GM04503 (cell line): ENCODE measurements around the gene STT3B.

Experiments used
- DNase-seq: peaks from one replicate; pipeline ENCODE4 v3.0.0-alpha.2; 2012; ENCODE audit warnings: low read depth

The STT3B gene

DNA sequence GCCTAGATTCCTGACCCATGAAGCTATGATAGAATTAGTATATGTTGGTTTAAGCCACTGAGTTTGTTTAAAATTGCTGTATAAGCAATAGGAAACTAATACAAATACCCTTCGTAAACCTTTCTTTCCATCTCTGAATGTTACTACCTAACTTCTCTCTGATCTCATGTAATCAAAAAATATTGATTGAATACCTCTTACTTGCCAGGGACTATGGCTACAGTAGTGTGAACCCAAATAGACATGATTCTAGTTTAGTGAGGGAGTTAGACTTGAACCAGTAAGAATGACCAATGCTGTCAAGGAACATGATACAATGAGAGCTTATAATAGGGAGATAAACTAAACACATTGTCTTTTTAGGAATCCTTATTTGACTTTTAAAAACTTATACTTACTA is 19.4 kb downstream of the STT3B start:
- no peak for DNase-seq

GRCh38 chr3:31553258-31553657 is 20.5 kb downstream of the STT3B start:
- no peak for DNase-seq

DNA sequence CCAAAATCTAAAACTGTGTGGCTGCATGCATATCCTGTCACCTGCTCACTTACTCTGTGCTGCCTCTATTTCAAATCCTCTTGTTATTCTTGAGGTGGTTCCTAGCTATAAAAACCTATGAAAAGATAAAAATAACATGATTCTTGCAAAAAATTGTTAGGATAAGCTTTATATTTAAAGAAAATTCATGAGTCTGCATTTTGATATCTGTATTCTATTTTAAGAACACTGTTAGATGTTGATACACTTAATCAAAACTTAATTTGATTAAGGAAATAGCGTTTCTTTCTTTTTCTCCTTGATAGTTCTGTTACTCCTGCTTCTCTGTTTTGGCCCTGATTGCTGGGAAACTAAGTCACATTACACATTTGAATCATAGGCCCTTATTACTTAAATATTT is 22.5 kb downstream of the STT3B start:
- no peak for DNase-seq

DNA sequence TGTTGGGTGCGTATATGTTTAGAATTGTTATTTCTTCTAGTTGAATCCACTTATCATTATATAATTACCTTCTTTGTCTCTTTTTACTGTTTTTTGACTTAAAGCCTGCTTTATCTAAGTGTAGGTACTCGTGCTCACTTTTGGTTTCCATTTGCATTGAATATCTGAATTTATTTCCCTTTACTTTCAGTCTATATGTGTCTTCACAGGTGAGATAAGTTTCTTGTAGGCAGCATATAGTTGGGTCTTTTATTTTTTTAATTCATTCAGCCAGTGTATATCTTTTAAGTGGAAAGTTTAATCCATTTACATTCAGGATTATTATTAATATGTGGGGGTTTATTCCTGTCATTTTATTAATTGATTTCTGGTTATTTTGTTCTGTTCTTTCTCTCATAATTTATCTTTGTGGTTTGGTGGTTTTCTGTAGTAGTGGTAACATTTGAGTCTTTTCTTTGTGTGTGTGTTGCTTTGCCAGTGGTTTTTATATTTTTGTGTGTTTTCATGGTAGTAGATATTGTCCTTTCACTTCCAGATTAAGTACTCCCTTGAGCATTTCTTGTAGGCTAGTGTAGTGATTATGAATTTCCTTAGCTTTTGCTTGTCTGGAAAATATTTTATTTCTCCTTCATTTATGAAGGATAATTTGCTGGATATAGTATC is 27.3 kb downstream of the STT3B start:
- DNase-seq, result no peak

GRCh38 chr3:31561891-31562290 is 29.2 kb downstream of the STT3B start:
- DNase-seq, result no peak

DNA sequence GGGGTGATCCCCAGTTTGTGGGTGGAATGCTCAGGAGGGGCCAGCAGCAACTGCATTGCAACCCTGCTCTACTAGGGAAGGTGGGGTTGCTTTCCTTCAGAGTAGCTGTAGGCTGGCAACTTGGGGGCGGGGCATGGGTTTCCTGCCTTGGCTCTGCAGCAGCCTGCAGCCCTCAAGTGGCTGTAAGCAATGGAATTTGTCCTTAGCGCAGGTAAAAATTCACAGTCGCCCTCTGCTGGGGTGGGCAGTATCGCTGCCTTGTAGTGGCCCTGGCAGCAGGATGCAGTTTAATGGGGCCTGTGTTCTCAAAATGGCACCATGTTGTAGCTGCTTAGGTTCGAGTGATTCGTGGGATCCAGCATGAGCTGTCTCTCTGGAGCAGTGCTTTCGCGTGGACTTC is 29.8 kb downstream of the STT3B start:
- no peak for DNase-seq

- DNase-seq, result no peak
Measured at GRCh38 chr3:31565288-31565687, 32.6 kb downstream of the STT3B start.

- no peak for DNase-seq
Measured at GRCh38 chr3:31567036-31567435, 34.3 kb downstream of the STT3B start.

DNA sequence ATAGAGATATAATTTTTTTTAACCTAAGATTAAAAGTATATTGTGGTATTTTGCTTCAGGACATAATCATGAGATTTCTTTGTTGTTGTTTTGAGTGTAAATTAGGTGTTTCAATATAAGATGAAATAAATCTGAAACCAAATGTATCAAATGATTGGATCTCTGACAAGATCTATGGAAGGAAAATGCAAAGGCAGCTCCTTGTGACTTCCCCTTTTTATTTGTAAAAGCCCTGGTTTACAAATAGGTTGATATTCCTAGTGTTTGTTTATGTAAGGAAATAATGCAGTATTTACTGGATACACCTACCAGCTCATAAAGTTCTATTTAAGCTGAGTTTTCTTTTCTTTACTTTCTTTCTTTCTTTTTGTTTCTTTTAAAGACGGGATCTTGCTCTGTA is 35.9 kb downstream of the STT3B start:
- no peak for DNase-seq

- no peak for DNase-seq
Measured at GRCh38 chr3:31571325-31571724, 38.6 kb downstream of the STT3B start.

- no peak for DNase-seq
Measured at GRCh38 chr3:31572236-31573004, 39.7 kb downstream of the STT3B start.

DNA sequence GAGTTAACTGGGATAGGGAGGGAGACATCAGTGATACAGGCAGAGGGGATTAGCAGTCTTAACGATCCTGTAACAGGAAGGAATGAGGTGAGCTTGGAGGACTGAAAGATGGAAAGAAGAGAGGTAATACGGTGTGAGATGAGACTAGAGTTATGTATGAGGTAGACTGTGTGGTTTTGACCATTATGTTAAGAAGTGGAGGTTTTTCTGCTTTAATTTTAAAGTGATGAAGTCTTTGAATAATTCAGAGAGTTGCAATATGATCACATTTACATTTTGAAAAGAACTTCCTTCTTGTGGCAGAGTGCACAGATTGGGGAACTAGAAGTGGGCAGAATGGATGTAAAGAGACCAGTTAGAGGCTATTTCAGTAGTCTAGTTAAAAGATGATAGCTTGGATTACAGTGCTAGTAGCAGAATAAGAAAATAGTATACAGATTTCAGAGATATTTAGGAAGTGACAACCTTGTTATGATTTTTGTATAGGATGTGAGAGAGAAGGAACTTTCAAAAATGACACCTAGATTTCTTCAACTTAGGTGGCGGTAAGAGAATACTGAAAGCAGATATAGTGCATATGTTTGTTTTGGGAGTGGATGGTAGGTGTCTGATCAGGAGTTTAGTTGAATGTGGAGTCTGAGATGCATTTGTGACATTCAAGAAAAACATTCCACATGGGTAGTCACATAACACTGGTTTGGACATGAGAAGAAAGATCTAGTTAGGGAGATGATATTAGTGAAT is 40.5 kb downstream of the STT3B start:
- DNase-seq, result no peak

DNA sequence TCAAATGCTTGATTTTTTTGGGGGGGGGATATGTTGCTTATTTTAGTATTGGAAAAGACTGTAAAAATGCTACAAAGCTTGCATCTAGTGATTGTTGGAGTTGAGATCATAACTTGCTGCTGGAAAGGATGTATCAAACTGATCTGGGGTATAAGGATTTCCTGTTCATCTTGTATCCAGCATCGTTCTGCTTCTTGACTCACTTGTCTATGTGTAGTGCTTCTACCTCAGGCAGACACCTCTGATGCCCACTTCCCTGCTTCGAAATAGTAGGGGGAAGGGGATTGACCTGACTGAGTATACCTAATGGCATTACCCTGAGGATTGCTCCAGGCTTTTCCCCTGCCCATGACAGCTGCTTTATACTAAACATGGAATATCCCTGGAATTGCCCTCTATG is 42.7 kb downstream of the STT3B start:
- no peak for DNase-seq

GRCh38 chr3:31576521-31576920 is 43.8 kb downstream of the STT3B start:
- DNase-seq, result no peak

DNA sequence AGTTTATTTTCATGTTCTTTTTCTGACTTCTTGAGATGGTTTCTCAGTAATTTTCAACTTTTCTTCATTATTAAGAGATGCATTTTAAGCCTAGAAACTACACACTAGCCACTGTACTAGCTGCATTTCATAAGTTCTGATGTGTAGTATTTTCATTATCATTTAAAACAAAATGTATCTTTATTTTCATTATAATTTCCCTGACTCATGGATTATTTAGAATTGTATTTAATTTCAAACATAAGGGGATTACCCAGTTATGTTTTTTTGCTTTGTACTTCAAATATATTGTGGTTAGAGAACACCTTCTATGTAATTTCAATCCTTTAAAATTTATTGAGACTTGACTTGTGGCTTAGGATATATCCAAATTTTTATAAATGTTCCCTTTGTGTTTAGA is 44.5 kb downstream of the STT3B start:
- DNase-seq, result no peak

DNA sequence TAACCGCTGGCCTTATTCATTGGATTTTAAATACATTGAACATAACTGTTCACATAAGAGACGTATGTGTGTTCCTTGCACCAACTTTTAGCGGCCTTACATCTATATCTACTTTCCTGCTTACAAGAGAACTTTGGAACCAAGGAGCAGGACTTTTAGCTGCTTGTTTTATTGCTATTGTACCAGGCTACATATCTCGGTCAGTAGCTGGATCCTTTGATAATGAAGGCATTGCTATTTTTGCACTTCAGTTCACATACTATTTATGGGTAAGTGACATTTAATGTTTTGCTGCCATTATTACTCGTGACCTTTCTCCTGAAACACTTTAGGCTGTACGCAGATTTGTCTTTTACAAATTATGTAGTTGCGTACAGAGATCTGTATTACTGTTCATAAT is 47.1 kb downstream of the STT3B start:
- no peak for DNase-seq

- DNase-seq, result no peak
Measured at GRCh38 chr3:31580645-31581044, 47.9 kb downstream of the STT3B start.

DNA sequence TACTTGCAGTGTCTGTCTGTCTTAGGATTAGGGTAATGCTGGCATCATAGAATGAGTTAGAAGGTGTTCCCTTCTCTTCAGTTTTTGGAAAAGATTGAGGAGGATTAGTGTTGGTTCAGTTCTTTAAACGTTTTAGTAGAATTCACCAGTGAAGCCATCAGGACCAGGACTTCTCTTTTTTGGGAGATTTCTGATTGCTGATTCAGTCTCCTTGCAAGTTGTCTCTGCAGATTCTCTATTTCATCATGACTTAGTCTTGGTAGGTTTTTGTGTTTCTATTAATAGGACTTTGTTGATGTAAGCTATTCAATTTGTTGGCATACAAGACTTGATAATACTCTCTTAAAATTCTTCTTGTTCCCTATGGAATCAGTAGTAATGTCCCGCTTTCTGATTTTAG is 48.9 kb downstream of the STT3B start:
- no peak for DNase-seq

- DNase-seq, result no peak
Measured at GRCh38 chr3:31589228-31589627, 56.5 kb downstream of the STT3B start.

GRCh38 chr3:31590650-31591049 is 57.9 kb downstream of the STT3B start:
- no peak for DNase-seq

DNA sequence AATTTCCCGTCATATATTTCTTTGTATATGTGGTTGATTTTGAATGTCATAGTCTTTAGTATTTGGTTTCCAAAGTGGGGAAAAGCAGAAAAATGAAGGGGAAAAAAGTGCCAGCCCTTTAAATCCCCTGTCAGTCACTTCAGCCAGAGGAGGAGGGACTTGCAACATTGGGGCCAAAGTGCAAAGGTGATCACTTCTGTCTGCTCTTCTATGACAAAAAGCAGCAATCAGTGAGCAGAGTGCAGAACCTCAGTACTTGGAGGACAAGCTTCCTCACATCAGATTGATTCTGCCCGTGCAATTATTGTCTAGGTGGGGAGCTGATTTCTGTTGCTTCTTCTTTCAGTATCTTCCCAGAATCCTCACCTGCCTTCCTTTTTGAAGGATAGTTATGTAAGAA is 60.0 kb downstream of the STT3B start:
- DNase-seq, result no peak

GRCh38 chr3:31596176-31596575 is 63.5 kb downstream of the STT3B start:
- DNase-seq, result no peak

- DNase-seq, result no peak
Measured at GRCh38 chr3:31600431-31600830, 67.7 kb downstream of the STT3B start.
